ENCODE measurements around the gene SLC16A7. TPM values are rescaled to one million over a fixed set of nuclear protein-coding genes. Genes with fewer than 3 reads are reported as not detected.
"Not testable (repeated sequence)": the region's sequence is repeated elsewhere in the genome, so short reads cannot be mapped to it uniquely, and the experiment has no call there.

The SLC16A7 gene, protein sequence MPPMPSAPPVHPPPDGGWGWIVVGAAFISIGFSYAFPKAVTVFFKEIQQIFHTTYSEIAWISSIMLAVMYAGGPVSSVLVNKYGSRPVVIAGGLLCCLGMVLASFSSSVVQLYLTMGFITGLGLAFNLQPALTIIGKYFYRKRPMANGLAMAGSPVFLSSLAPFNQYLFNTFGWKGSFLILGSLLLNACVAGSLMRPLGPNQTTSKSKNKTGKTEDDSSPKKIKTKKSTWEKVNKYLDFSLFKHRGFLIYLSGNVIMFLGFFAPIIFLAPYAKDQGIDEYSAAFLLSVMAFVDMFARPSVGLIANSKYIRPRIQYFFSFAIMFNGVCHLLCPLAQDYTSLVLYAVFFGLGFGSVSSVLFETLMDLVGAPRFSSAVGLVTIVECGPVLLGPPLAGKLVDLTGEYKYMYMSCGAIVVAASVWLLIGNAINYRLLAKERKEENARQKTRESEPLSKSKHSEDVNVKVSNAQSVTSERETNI
- 1 to 10 TPM; 1.8 to 3.6 (median 2.7) TPM for polyA plus RNA-seq (ENCODE audit: insufficient read depth in 1 of 5, insufficient read length in 5 of 5, low replicate concordance in 1 of 5)
- long read RNA-seq, donor 1, partial matches to known transcripts: 0 of 1 reads
- long read RNA-seq, donor 1, other reads (novel, unspliced or antisense): 0 of 1 reads
- long read RNA-seq, donor 2: 0 reads
- long read RNA-seq, donor 3: 0 reads
- long read RNA-seq, donor 4: 0 reads
- long read RNA-seq, donor 5: 0 reads
- long read RNA-seq, donor 6, partial matches to known transcripts: 0 of 1 reads
- long read RNA-seq, donor 6, other reads (novel, unspliced or antisense): 0 of 1 reads
- long read RNA-seq, donor 7: 0 reads
- long read RNA-seq, donor 8, partial matches to known transcripts: 0 of 1 reads
- long read RNA-seq, donor 8, other reads (novel, unspliced or antisense): 0 of 1 reads

DNA sequence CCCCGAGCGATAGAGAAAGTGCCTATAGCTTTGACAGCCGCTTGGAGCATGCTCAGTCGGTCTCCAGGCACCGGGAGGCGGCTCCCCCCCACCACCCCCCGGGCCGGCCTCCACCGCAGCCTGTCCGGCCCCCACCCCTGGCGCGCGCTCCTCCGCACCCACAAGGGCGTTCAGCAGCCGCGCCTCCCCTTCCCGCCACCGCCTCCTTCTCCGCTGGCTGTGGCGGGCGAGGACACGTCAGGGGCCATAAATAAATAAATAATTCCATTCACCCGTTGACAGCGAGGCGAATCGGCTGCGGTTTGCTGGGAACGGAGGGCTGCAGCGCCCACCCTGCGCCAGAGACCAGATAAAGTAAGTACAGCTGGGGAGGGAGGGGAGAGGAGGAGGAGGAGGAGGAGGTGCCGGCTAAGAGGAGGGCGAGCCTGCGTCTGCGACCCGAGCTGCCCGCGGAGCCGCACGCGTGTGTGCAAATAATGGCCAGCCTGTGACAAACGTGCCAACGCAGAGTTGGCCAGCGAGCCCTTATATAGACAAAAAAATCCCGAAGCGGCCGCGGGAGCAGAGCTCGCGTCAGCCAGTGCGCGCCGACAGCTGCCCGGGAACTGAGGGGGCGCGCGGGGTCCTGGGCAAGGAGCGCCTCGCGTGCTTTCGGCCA lies at the start of gene SLC16A7:
Gene SLC16A7 (plus strand): TSS at position 147 of the 658 bp plus-strand sequence. CDS start 108,773 bp downstream, outside the sequence.
- peak; percentile 87 to 88 for DNase-seq

DNA sequence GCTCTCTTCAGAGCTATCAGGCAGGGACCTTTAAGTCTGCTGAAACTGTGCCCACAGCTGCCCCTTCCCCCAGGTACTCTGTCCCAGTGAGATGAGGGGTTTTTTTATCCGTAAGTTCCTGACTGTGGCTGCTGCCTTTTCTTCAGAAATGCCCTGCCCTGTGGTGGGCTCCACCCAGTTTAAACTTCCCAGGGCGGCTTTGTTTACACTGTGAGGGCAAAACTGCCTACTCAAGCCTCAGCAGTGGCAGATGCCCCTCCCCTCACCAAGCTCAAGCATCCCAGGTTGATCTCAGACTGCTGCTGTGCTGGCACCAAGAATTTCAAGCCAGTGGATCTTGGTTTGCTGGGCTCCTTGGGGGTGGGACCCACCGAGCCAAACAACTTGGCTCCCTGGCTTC lies 46.9 kb upstream of the SLC16A7 start:
- DNase-seq: no peak

DNA sequence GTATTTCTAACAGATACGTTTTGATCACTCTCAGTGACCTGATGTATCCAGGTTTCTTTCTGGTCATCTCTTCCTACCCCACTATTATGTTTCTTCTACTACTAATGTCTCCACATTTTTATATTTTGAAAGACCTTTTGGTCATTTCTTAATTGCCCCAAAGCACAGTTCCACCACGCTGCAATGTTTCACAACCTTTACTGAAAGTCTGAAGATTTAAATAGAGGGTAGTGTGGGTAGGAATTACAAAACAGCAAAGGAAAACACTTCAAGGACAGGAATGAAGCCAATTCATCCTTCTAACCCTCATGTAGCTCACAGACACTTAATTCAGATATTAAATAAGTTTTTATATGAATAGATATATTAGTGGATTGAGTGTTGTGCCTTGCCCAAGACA lies 36.1 kb upstream of the SLC16A7 start:
- no peak for DNase-seq

DNA sequence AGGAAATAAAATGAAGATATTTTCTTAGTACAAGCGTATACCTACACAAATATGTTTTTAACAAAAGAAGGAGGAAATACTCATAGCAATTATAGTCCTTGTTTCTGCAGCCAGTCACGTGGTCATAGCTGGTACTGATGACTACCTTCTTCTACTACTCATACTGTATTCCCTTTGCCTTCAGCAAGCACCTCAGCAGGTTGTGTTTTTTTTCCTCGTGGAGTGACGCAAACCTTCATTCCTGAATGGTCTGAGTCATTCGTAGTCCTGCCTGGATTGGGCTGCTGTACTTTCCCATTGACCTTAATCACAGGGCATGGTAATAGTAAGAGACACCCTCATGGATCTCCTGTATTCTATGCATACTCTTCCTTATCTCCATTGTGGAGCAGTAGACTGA lies 25.7 kb upstream of the SLC16A7 start:
- DNase-seq: no peak

DNA sequence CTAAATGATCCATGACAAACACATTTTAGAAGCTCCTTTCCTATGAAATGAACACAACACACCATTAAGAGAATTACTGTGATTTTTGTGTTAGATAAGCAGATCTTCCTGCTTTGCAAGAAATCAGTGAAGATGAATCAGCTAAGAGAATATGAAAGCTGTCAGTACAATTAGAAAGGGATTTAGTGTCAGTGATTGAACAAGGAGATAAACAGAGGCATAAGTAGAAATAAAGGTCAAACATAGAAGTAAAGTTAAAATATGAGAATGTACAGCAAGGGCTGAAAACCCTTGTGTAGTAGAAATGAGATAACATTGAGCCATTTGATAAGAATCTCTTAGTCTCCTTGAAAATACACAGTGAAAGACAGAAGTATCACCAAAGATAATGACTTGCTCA lies 21.4 kb upstream of the SLC16A7 start:
- no peak for DNase-seq

DNA sequence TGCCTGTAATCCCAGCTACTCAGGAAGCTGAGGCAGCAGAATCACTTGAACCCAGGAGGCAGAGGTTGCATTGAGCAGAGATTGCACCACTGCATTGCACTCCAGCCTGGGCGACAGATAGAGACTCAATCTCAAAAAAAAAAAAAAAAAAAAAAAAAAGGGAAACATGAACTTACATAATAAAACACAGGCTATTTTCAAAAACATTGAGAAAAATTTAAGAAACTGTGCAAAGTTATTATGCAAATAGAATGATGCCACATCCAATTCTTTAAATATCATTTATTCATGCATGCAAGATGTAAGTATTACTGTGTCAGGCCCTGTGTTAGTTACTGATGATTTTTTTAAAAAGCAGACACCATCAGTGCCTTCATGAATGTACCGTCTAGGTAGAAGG lies 20.0 kb upstream of the SLC16A7 start:
- no peak for DNase-seq

DNA sequence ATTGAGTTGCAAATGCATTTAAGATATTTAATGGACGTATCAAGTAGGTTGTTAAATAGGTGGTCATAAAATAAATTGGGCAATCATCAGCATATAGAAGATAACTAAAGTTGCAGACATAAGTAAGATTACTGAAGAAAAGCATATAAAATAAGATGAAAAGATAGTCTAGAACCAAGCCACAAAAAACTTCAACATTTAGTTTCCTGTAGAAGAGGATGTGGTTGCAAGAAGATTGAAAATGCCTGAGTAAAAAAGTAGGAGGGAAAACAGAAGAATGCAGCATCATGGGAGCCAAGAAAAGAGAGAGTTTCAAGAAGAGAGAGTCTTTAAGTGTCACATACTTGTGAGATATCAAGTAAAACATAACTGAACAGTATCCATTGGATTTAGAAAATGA lies 17.6 kb upstream of the SLC16A7 start:
- DNase-seq: no peak

DNA sequence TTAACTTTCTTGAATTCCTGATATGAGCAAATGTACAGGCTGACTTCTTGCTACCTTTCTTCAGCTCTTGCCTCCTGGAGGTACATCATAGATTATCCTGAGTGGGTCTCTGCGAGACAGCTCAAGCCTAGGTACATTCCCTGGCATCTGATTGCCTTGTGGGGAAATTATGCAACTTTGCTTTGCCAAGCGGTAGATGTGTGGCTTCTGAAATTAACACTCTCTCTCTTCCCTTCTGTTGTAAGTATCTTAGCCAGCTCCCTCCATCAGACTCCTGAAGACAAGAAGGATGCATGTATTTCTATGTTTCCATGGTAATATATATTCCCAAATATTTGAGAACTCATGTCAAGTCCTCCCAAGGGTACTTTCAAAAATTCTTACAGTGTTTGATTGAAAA lies 16.2 kb upstream of the SLC16A7 start:
- DNase-seq: no peak

DNA sequence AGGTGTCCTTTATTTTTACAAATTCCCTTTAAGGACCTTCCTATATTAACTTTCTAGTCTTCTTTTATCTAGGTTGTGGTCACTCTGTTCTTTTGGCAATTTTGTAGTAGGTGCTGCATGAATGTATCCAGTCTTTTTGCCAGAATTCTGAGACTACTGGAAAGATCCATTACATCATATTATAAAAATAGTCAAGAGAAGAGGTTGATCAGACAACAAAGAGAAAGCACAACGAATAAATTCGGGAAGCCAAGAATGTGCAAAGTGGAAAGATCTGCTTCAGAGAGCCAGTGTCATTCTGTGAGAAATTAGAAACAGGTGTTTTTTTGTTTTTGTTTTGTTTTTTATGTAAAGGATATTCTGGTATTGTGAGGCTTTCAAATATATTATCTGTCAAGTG lies 15.8 kb upstream of the SLC16A7 start:
- DNase-seq: no peak

DNA sequence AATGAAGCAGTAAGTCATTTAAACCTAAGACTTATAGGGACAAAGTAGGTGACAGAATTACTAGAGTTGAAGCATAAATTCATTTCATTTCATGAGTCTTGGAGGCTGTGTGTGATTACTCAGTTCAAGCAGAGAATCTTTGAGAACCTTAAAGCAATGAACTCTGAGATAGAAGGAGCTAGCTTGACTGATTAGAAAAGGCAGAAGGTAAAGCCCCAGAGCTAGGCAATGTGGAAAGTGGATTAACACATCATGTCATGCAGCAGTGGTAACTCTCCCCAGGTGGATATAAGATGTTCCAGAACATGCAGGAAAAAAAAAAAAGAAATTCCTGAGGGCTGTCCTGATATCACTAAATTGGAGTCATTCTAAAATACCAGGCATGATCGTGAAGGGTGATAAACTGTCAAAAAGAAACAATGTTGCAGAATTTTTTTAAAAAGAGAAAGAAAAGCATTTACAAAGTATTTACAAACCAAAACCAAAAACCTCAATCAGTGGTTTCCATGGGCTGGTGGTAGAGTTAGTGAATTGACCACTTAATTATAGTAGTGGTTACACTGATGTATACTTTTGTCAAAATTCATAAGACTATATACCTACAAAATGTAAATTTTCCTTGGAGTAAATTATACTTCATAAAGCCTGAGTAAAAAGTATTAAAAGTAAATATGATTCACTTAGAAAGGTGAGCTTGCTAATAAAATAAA lies 12.7 kb upstream of the SLC16A7 start:
- no peak for DNase-seq

DNA sequence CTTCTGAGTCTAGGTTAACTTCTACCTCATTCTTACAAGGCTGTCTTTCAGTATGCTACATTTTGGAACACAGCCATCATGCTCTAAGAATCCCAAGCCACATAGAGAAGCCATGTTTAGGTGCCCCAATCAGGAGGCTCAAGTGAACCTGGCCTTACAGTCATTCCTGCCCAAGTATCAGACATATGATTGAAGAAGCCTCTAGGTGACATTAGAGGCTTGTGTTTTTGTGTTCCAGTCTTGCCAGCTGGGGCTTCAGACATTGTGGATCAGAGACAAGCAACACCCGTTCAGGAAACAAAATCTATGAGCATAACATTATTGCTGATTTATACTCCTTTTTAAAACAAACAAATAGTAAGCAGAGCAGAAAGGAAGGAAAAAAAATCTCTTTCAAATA lies 8.1 kb upstream of the SLC16A7 start:
- DNase-seq: no peak

DNA sequence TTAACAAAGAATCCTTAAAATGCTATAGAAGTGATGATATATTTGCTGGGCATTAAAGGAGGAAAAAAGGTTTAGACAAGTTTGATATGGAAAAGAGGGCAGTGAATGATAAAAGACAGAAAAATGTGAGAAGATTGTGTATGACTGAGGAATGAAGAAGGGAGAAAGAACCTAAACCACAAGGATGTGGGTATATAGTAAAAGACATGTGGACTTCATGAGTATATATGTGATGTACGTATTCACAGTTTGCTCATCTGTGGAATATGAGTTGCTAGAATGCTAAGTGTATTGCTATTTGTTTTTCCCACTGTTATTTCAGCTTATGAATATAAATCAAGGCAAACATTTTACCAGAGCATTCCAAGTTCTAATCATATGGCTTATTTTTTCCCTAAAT lies 2.1 kb upstream of the SLC16A7 start:
- no peak for DNase-seq

DNA sequence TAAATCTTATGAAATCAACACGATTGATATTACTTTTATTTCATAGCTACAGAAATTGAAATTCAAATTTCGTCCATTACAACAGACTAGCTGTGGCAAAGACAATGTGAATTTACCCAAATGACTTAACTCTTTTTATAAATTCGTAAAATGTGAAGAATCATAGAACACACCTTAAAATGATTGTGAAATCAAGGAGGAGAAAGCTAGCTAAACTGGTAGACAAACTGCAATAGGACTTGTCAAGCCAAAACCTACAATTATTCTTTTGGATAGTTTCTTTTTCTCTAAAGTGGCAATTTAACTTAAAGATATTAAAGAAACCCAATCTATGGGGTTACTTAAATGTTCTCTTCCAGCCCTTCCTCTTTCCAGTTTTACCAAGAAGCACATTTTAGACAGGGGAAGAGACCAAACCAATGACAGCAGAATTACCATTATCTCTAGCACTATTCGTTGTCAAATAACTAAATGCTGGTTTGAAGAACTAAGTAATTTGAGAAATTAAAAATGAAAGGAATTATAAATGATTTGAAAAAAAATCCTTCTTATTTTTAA lies 807 bp upstream of the SLC16A7 start:
- no peak for DNase-seq

DNA sequence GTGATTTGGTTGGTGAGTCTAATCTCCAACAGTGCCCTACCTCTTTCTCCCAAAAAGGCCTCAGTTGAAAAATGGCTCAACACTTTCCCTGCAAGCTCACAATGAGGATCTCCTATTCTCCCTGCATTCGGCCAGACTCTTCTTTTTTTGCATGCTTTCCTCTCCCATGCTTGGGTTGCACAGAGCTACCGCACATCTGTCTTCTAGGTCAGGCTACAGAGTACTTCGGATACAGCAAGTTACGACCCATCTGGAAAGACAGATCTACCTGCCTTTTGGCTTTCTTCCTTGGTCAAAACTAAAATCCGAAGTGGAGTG lies 305 bp upstream of the SLC16A7 start:
- no peak for DNase-seq

DNA sequence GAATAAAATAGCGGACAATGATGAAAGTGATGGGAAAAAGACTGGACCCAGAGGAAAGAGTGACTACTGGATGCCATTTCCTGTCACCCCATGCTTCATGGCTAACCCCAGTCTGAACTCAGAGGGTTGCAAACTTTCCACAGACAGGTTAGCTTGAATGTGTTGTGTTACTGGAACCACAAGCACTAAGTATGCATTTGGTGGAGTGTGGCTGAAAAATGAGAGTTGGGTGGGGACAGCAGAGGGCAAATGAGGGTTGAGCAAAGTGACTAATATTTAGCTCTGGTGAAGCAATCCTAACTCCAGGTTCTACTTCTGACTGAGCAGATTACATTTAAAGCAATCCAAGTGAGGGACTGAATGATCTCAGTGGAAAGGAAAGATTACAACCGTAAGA lies 1.6 kb downstream of the SLC16A7 start:
- peak; percentile 58 to 60 for DNase-seq

DNA sequence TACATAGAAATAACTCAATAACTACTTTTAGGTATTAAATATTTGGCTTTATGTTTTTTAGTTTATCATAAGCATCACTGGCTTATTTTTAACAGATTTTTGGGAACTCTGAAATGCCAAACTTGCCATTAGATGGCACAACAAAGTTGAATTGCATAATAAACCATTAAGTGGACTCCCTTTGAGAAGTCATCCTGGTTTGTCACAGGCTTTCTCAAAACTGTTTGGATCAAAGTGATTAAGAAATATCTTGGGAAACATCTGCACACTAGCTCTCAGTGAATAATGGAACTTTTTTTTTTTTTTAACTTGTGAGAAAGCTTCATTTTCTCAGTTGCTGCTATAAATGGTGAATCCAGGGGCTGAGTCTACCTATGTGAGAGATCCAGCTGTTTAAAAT lies 4.3 kb downstream of the SLC16A7 start:
- DNase-seq: no peak

DNA sequence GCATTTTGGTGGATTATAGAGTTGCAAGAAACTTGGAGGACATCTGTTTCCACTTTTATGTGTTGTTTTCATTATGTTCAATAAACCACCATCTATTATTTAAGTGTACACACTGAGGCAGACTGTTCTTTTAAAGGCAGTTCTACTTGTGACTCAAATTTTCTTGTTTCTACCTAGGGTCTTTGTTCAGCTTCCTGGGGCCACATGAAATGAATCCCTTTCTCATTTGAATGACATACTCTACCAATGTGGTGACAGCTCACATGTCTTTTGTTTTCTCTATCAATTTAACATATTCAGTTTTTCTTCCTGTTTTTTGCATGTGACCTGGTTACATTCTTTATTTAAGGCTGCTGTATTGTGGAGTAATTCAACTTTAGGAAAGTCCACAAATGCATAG lies 7.9 kb downstream of the SLC16A7 start:
- no peak for DNase-seq

DNA sequence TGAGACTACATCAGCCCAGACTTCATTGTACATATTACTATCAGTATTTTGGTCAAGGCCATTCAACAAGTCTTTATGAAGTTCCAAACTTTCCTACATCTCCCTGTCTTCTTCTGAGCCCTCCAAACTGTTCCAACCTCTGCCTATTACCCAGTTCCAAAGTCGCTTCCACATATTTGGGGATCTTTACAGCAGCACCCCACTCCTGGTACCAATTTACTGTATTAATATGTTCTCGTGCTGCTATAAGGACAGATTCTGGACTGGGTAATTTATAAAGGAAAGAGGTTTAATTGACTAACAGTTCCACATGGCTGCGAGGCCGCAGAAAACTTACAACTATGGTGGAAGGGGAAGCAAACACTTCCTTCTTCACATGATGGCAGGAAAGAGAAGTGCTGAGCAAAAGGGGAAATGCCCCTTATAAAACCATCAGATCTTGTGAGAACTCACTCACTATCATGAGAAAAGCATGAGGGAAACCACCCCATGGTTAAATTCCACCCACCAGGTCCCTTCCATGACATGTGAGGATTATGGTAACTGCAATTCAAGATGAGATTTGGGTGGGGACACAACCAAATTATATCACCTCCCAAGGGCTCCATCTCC lies 17.1 kb downstream of the SLC16A7 start:
- DNase-seq: not testable (repeated sequence)

DNA sequence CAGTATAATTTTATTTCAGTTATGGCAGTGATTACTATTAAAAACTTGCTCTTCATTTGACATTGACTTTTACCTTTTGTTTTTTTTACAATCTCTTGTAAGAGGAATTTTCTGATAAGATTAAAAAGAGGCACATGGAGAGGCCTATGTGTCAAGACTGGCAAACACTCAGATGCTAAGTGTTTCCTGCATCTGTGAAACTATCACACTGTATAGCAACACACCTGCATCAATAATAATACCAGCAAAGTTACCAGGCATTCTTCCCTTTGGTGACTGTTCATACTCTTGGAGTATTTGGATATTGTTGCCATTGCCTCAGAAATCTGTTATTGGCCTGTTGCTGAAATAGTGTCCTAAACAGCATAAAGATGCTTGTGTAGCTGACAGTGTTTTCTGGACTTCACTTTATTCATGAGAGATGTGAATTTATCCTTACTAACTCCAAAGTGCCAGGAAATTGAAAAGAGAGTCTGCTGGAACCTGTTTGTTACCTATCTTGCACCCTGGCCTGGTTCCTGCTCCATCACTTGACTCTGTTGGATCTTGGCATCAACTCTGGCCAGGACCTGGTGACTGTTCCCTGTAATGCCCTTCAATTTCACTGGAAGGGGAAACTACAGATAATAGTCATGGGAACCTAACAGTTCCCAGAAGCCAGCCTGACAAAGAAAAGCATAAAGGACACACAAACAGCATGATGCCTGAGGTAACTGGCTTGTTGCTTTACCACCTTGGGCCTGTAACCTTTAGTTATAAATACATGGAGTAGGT lies 19.8 kb downstream of the SLC16A7 start:
- no peak for DNase-seq
